Raji (cell line): ENCODE results near the gene GFPT2.

ENCODE experiments used
- POLR2A ChIP-seq: IDR thresholded peaks from 2 replicates; pipeline ENCODE4 v1.6.1; 2011; ENCODE audit warnings: low read depth, low read length, control low read depth; ENCODE audit not compliant: insufficient read depth

GFPT2 gene

GRCh38 chr5:180381851-180382480, 28.8 kb upstream of the GFPT2 start:
- no peak for TF ChIP-seq POLR2A

- TF ChIP-seq POLR2A: no peak
These were observed 28.3 kb upstream of the GFPT2 start for GRCh38 chr5:180381428-180381827.

GRCh38 chr5:180380856-180381255, 27.7 kb upstream of the GFPT2 start:
- no peak for TF ChIP-seq POLR2A

- no peak for TF ChIP-seq POLR2A
These were observed 27.3 kb upstream of the GFPT2 start for GRCh38 chr5:180380441-180380840.

GRCh38 chr5:180379355-180380070, 26.4 kb upstream of the GFPT2 start:
- no peak for TF ChIP-seq POLR2A

- TF ChIP-seq POLR2A: no peak
These were observed 25.6 kb upstream of the GFPT2 start for GRCh38 chr5:180378438-180379344.

GRCh38 chr5:180377556-180378197, 24.5 kb upstream of the GFPT2 start:
- no peak for TF ChIP-seq POLR2A

GRCh38 chr5:180376511-180376910, 23.4 kb upstream of the GFPT2 start:
- no peak for TF ChIP-seq POLR2A

GRCh38 chr5:180375955-180376354, 22.8 kb upstream of the GFPT2 start:
- TF ChIP-seq POLR2A: no peak

GRCh38 chr5:180375291-180375690, 22.2 kb upstream of the GFPT2 start:
- TF ChIP-seq POLR2A: no peak

- no peak for TF ChIP-seq POLR2A
These were observed 20.7 kb upstream of the GFPT2 start for GRCh38 chr5:180373870-180374269.

- TF ChIP-seq POLR2A: no peak
These were observed 20.3 kb upstream of the GFPT2 start for GRCh38 chr5:180373454-180373853.

- TF ChIP-seq POLR2A: no peak
These were observed 18.8 kb upstream of the GFPT2 start for GRCh38 chr5:180371949-180372348.

GRCh38 chr5:180370861-180371641, 17.9 kb upstream of the GFPT2 start:
- TF ChIP-seq POLR2A: no peak

GRCh38 chr5:180367991-180368390, 14.9 kb upstream of the GFPT2 start:
- TF ChIP-seq POLR2A: no peak

GRCh38 chr5:180367300-180367699, 14.2 kb upstream of the GFPT2 start:
- no peak for TF ChIP-seq POLR2A
